A673 (cell line): ENCODE data around the gene CYP27C1.

Experiments
- CTCF ChIP-seq: fragments of 300-800, 200-600 bp; sonication (generic); conservative IDR thresholded peaks from 2 replicates; pipeline ENCODE4 v1.5.1; 2017; ENCODE audit warnings: low read depth, mild to moderate bottlenecking, antibody characterized with exemption, low read length, moderate library complexity, mixed read lengths
- EZH2 ChIP-seq: fragments of 200-600 bp; sonication (generic); IDR thresholded peaks from 2 replicates; pipeline ENCODE4 v1.6.1; 2017; ENCODE audit warnings: borderline replicate concordance, low read depth, mild to moderate bottlenecking, mixed read lengths, antibody characterized with exemption, low read length; ENCODE audit not compliant: poor library complexity, severe bottlenecking

- TF ChIP-seq CTCF (no peak), EZH2 (no peak)
Observed at GRCh38 chr2:127219171-127220070, 678 bp downstream of the CYP27C1 start.
